ENCODE results near the gene WNT11.

WNT11 gene

DNA sequence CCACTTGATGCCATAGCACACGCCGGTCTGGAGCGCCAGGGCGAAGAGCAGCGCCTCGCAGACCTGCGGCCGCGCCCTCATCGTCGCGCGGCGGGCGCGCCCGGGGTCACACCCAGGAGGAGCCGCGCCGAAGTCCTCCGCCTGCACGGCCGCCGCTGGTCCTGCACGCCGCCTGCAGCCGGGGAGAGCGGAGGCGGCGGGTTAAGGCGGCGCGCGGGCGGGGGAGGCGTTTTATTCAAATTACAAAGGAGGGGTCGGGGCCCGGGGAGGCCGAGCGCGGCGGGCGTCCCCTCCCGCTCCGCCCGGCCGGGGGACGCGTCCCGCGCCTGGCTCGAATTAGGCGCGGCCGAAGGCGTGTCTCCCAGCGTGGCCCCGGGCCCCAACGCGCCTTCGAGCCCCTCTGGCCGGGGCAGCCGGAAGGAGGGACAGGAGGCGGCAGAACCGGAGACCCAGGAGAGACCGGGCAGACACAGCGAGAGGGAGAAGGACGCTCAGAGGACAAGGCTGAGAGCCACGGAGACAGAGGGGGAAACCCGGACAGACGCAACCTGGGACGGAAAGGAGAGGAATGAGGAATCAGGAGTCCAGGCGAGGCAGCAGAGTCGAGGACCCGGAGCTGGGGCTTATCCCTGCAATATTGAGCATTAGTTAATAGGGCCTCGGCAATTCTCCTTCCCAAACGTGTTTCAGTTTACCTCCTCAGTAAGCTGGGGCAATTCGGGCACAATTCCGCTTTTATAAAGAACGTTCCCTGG is at the start of gene WNT11:
Gene WNT11 (minus strand): TSS at position 176 of the 755 bp plus-strand sequence. CDS start 95 bp downstream, at position 81.
- DNase-seq, result no peak

DNA sequence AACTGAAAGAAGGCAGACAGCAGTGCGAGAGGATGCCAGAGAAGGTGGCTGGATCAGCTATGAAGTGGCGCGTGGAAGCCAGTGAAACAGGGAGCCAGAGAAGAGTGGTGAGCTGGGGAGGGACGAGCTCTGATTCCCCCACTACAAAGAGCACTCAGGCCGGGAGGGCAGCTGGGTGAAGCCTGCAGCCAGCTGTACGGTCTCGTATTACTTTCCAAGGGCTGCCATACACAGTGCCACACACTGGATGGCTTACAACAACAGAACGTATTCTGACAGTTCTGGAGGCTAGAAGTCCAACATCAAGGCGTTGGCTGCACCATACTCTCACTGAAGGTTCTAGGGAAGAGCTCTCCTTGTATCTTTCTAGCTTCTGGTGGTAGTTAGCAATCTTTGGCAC is 47.1 kb upstream of the WNT11 start:
- no peak for DNase-seq

DNA sequence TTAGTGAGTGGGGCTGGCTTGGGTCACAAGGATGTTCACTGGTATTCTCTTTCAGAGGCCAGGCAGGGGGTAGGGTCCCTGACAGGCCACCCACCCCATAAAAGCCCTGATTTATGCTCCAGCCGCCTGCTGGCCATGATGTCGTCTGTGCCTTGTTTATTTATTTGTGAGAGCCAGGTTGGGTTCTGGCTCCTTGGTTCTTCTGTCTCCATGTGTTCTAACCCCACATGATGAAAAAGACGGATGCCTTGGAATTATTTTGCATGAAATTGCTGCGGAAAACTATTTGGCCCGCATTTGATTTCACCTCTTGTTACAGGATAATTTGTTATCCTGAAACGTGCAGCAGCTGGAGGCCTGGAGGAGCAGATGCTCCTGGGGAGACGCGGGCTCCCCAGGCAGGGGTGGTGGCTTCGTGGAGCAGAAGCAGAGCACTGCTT is 46.3 kb upstream of the WNT11 start:
- no peak for DNase-seq

DNA sequence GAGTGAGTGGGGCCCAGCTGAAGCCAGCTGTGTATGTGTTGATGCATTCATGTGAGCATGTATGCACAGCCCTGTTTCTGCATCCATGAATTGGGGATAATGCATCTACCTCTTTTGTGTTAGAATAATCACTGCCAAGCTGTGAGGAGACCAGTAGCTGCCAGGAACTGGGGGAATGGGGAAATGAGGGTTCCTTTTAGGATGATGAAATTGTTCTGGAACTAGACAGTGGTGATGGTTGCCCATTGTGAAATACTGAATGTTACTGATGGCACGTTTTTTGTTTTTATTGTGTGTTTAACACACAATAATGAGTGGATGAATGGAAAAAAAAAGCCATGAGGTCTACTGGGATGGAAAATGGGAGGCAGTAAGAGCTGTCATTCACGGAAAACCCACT is 45.3 kb upstream of the WNT11 start:
- DNase-seq, result no peak

DNA sequence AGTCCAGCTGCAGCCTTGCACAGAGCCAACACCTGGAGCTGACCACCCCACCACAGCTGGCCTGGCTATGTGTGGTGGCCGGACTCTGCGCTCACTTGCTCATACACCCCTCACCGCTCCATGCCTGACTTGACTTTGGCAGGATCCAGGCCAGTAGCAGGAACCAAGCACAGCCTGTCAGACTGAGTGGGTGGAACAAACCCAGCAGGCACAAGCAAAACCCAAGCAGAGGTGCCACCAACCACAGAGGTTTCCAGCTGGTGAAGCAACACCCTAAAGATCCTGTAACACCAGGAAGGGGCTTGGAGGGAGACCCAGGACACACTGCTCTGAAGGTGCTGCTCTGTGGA is 44.9 kb upstream of the WNT11 start:
- no peak for DNase-seq

DNA sequence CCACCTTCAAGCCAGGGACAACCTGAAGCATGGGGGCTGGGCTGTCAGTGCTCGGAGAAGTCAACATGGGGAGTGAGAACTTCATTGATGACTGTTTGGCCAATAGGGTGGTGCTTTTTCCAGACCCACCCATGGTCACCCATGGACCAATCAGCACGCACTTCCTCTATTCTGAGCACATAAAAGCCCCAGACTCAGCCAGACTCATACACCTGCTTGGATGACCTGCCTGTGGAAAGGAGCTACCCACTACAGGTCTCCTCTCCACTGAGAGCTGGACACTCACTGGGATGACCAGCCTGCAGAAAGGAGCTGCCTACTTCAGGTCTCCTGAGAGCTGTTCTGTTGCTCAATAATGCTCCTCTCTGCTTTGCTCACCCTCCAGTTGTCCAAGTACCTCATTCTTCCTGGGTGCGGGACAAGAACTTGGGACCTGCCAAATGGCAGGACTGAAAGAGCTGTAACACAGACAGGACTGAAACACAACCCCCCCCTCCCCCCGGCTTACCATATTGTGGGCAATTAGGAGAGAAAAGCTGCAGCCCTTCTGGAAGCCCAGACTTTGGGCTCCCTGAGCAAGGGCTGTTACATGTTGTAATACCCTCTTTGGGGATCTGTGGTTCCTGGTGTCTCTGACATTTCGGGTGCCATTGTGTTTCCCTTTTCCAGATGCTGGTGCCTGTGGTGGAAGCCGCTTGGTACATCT is 44.4 kb upstream of the WNT11 start:
- DNase-seq, result no peak

DNA sequence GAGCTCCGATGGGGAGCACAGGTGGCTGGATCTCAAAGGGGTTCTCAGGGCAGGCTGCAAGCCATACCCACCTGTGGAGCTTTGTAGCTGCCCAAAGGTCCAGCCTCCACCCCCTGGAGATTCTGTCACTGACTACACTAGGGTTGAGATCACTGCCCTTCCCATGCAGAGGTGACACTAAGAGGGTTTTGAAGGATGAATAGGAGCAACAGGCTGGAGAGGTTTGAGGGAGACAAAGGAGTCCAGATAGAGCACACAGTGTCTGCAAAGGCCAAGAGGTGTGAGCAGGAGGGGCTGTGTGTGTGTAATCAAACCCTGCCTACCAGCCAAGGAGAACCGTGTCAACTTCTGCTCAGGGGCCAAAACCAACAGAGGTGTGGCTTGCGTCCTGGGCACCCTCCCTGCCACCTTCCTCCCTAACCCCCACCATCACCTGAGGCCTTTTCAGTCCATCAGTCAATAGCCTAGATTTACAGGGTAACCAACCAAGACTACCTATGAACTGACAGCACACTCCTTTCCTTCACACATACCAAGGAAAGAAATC is 43.0 kb upstream of the WNT11 start:
- no peak for DNase-seq

DNA sequence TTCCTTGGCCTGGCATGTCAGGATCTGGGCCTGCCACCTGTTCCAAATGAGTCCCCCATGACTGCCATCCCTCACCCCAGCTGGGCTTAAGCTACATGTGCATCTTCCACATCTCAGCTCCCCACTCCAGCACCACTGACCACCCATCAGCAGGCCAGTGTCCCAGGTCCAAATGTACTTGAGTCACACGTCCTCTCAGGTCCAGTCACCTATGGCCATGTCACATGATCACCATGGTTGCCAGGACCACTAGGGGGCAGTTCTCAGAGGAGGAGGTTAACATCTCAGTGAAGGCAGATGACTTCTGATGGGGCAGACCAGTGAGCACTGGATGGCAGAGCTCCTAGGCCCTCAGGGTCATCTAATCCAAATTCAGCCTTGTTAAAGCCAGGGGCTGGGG is 41.9 kb upstream of the WNT11 start:
- DNase-seq, result no peak

DNA sequence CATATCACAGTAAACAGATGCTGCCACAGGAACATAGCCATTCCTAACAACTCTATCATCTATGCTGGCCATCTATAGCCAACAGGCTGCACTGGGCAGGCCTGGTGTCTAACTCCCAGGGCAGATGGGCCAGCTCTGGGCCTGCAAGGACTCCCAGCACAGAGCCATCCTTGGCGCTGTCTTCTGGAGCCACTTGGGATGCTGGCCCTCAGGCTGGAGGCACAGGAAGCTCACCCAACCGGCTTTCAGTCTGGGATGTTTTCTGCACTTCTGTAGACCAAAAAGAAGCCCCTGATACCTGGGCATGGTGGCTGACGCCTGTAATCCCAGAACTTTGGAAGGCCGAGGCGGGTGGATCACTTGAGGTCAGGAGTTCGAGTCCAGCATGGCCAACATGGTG is 40.8 kb upstream of the WNT11 start:
- DNase-seq, result no peak

DNA sequence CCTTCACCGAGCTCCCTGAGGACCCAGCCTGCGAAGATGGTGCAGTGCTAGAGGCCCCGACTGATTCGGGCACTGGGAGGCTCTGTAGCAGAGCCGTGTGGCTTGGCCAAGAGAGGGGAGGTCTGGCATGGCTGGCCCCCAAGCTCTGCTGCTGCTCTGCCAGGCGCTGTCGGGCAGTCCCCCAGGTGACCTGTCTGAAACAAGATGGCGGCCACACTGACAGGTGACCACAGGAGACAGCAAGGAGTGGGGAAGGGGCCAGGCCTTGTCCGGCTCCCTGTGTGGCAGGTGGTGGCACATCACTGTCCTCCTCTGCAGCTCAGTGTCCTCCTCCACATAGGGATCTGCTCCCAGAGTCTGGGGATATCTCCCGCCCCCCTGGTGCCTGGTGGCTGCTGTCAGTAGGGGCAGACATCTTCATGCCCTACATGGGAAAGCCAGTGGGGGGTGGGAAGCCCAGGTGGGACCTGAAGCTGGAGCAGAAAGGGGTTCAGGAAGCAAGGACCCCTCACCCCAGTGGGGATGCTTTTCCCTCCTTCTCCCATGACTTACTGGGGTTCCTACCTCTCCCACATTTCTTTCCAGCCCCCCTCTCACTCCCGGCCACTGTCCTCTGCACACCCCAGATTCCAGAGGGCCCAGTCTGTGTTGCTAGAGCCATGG is 40.1 kb upstream of the WNT11 start:
- DNase-seq, result no peak

DNA sequence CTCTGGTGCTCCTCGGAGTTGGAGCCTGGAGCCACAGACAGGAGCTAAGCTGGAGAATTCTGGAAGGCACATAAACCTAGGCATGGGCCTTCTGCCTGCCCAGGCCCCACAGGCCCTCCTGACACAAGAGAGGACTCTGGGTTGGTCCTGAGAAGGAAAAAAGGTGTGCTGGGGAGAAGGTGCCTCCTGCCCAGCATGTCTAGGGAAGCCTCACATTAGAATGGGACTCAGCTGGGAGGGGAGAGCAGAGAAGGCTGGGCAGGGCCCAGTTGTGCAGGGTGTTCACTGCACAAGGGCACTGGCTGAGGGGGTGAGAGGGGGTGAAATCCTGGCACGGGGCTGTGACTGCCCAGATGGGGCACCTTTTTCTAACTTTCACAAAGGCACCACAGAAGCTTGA is 39.4 kb upstream of the WNT11 start:
- no peak for DNase-seq

DNA sequence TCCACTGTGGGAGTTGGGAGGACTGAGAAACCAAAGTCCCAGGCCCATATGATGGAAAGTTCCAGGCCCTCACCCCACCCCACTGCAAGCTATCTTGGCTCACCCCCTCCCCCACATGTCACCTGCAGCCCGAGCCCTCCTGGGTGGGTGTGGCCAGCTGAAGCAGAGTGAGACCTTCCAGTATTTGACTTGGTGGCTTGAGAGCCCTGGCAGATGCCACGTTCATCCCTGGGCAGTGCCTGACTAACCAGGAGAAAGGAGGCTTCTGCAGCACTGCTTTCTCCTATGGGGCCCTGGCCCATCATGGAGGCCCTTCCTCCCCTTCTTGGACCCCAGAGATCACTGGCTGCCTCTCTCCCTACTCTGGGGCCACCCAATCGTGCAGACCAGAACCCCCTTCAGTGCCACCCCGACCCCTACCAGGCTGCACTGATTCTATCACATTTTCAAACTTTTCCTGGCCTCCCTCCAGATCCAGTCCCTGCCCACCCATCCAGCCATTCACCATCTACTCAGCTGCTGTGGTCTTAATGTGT is 38.1 kb upstream of the WNT11 start:
- DNase-seq, result no peak

DNA sequence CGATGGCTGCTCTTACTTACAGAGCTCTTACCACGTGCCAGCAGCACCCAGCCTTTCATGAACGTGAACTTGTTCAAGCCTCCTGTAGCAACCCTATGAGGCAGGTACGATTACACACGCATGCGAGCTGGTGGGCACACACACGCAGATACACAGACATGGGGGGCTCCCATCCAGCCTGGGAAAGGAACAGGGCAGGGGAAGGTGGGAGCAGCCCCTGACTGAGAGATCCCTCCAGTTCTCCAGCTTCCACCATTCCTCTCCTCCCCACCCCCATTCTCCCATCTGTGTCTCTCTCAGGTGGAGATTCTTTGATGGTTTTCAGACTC is 37.6 kb upstream of the WNT11 start:
- DNase-seq, result no peak

DNA sequence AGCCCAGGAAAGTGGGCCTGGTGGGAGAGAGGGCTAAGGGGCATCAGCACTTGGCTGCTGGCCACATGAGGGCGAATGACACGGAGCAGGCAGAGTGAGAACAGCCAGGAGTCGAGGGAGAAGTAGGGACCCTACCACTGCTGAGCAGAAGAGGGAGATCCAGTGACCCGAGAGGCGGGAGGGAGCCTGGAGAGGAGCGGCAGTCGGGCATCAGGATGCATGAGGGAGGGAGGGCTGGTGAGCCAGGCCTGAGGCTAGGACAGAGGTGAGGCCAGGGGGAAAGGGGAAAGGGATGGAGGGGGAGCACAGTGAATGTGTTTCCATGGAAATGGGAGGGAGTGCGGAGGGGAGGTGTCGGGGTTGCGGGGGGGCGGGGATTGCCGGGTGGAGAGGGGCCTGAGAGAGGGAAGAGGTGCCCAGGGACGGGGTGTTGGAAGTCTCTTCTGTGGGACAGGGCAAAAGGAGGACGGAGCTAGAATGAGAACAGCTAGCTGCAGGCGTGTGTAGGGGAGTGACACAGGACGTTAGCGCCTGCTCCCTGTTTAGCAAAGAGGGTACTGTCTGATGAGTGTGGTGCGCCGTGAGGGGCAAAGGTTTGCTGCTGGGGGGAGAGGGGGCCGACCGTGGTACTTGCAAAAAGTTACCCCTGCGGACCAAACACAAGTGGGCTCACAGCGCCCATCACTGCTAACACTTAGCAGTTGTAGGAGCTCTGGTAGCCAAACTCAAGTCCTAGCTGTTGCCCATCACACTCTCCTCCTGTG is 37.1 kb upstream of the WNT11 start:
- no peak for DNase-seq

DNA sequence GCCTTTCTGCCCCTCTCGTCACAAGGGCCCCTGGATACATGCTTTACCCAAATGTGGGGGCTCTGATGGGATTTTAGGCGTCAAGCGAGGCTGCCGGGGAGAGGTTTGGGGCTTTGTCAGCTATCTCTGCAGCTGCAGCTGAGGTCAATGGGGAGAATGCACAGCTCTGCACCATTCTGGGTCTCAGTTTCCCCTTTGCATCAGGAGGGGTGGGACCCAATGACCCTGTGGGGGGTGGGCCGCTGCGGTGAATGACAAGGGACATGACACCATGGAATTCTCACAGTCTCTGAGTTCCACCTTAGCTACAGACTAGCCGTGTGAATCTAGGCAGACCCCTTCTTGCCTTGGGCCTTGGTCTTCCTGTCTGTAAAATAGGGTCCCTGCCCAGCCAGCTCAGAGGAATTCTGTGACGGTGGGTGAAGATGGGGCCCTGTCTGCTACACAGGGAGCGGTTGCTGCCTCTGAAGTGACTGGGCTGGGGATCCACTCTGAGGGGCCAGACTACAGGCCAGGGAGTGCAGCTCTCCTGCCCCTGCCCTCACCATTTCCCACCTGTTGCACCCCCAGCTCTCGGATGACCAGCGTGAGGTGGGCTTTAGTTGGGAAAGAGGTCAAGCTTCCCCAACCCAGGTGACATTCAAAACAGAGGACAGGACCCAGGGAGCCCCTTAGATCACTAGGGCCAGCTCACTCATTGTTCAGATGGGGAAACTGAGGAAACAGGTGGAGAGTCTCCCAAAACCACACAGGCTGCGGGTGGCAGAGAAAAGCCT is 35.9 kb upstream of the WNT11 start:
- no peak for DNase-seq

DNA sequence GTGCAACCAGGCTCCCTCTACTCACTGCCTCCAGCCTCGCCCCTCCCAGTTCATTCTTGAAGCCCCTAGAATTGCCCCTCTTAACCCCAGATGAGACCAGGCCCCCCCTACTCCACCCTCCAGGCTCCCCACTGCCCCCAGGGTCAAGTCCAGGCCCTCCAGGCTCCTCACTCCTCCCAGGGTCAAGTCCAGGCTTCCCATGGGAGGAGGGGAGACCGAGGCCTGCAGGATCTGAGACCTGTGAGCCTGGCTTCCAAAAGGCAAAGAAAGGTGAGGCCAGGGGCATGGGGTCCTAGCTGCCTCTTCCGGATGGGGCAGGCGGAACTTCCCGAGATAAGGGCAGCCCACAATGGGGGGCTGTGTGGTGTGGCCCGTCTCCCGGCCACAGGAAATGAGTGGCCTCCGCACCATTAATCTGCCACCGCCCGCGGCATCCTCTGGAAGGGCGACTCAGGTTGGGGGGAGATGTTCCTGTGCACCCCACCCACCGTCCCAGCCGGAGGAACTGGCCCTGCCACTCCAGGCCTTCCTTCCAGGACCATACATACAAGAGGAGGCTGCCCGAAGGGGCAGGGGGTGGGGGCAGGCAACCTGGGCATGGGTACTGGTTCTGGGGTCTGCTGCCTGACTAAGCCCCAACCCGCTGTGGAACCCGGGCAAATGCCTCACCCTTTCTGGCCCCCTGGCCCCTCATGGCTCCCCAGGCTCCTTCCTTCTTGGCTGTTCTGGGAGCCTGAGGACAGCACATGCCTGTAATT is 35.1 kb upstream of the WNT11 start:
- DNase-seq, result no peak

DNA sequence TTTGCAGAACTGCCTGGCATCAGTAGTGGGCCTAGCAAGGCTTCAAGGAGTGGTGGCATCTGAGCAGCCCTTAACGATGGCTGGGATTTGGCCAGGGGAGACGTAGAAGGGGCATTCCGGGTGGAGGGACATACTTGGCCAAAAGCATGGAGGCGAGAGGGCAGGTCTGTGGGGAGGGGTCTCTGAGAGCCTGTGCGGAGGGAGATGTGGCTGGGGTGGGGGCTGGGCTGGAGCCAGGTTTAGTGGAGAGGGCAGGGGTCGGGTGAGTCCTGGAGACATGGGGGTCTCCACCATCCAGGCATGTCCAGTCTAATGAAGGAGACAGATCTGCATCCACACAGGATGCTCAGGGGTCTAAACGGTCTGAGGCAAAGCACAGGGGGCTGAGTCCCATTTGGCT is 34.4 kb upstream of the WNT11 start:
- DNase-seq, result no peak

DNA sequence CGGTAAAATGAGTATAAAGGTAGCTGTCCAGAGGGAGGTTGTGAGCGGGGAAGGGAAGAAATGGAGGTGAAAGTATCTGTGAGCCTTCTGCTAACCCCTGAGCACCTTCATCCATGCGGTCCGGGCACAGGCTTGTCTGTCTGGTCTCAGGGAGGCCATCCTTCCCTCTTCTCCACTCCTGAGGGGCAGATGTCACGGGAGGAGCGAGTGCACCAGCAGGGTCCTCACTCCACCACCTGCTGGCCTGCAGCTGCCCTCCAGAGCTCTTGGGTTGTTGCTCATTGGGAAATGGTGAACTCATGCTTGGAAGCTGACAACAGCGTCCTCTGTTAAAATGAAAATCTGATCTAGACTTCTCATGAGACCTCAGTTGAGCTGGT is 33.8 kb upstream of the WNT11 start:
- DNase-seq, result no peak

DNA sequence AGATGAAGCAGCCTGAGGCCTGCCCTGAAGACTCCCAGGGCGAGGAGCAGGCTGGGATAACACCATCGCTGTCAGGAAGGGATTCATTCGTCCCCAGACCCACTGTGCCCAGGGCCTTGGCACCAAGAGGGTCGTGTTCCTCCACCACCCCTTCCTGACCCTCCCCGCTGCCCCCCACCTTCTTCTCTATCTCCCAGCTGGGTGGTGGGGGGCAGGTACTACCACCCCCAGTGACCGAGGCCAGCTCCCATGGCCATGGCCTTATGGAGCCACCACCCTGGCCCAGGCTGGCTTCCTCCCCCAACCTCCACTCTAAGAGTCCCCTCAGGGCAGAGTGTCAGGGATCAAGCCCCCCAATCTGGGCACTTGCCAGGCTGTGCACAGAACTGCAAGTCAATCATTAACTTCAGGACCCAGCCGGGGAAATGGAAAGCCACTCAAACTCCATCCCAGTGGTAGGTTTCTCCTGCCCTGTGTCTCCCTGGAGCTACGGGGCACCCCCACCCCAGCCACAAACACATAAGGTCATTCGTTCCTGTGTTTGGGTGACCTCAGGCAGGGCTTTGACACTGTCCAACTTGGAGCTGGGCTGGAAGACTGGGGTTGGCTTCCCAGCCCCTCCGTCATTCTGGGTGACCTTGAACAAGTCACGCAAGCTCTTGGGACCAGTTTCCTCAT is 33.3 kb upstream of the WNT11 start:
- no peak for DNase-seq

DNA sequence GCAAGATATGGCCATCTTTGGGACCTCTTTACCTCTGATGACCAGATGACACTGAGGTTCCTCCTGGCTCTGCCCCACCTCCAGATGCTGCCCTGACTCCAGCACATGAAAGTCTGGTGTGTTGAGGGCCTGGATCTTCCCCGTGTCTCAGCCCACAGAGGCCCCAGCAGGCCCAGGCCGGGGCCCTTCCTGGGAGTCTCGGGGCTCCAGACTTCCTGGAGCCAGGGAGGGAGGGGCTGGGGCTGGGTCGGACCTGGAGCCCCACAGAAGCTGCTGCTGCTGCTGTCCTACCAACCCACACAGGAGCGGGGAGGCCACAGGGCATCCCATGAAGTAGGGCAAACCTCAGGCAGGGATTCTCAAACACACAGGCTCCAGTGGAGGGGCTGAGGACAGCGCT is 32.2 kb upstream of the WNT11 start:
- DNase-seq, result no peak

DNA sequence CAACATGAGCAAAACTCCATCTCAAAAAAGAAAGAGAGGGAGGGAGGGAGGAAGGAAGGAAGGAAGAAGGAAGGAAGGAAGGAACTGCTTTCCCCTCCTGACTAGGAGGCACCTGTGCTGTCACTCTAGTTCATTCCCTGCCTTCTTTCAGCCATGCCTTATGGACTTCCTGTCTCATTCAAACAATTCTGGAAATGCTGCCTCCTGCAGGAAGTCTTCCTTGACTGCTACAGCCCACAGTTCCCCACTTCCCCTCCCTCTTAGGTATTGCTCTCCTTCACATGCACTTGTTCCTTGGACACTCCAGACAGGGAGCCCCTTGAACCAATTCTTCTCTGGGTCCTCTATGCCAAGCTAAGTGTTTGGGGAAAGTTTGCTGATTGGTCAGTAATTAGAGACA is 31.6 kb upstream of the WNT11 start:
- no peak for DNase-seq

Data from CD4-positive, alpha-beta T cell treated with Interferon gamma for 1 hour (primary cell).